A549 (cell line): Measurements from ENCODE around the gene PLEKHS1.

Experiments used
- EP300 ChIP-seq, 2 experiments: fragments of >200 bp; sonication (Bioruptor Twin); formaldehyde crosslinking; IDR thresholded peaks; 2 replicates in 1 of 2; 3 replicates in 1 of 2; pipeline ENCODE4 v1.6.1; 2016 to 2017
- FOSB ChIP-seq: fragments of 250-450 bp; sonication (Bioruptor Pico); IDR thresholded peaks from 2 replicates; pipeline ENCODE4 v1.5.0; 2020; ENCODE audit warnings: mild to moderate bottlenecking, moderate library complexity
- MAZ ChIP-seq: fragments of 150-350 bp; IDR thresholded peaks from 2 replicates; pipeline ENCODE4 v1.6.1; 2014; ENCODE audit warnings: antibody characterized with exemption, low read depth, low read length, borderline replicate concordance
- PHF8 ChIP-seq: fragments of 200-600 bp; sonication (generic); IDR thresholded peaks from 2 replicates; pipeline ENCODE4 v1.6.1; 2016; ENCODE audit warnings: low read depth, mild to moderate bottlenecking, antibody characterized with exemption, moderate library complexity, borderline replicate concordance
- POLR2A ChIP-seq: IDR thresholded peaks from 2 replicates; pipeline ENCODE4 v1.6.1; 2012; ENCODE audit warnings: mild to moderate bottlenecking, low read length
- POLR2AphosphoS2 ChIP-seq: conservative IDR thresholded peaks from 2 replicates; pipeline ENCODE4 v1.6.1; 2012; ENCODE audit warnings: low read length, improper control_type of control experiment, inconsistent platforms
- RAD21 ChIP-seq, 2 experiments: fragments of >200 bp in 1 of 2; sonication (Bioruptor Twin) in 1 of 2; formaldehyde crosslinking in 1 of 2; IDR thresholded peaks in 1 of 2; conservative IDR thresholded peaks in 1 of 2; 2 replicates in 1 of 2; 3 replicates in 1 of 2; pipeline ENCODE4 v1.6.1; 2012 to 2018; ENCODE audit warnings: inconsistent platforms in 1 of 2
- SMC3 ChIP-seq: fragments of >200 bp; sonication (Bioruptor Twin); formaldehyde crosslinking; IDR thresholded peaks from 3 replicates; pipeline ENCODE4 v1.6.1; 2018; ENCODE audit warnings: inconsistent platforms
- TF ChIP-seq, protein P1 (sequence below): IDR thresholded peaks from 2 replicates; pipeline ENCODE4 v1.6.1; 2012
- TF ChIP-seq, protein P2 (sequence below): fragments of >200 bp; sonication (Bioruptor Twin); formaldehyde crosslinking; IDR thresholded peaks from 3 replicates; pipeline ENCODE4 v1.5.1; 2016
- TF ChIP-seq, protein P3 (sequence below): fragments of 450-650 bp; IDR thresholded peaks from 2 replicates; pipeline ENCODE4 v1.6.1; 2014; ENCODE audit warnings: antibody characterized with exemption

- TF ChIP-seq, protein P1, sequence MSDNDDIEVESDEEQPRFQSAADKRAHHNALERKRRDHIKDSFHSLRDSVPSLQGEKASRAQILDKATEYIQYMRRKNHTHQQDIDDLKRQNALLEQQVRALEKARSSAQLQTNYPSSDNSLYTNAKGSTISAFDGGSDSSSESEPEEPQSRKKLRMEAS: no peak
- TF ChIP-seq EP300 (IDR thresholded peaks at IDR 0.05): no peak
- TF ChIP-seq, protein P2, sequence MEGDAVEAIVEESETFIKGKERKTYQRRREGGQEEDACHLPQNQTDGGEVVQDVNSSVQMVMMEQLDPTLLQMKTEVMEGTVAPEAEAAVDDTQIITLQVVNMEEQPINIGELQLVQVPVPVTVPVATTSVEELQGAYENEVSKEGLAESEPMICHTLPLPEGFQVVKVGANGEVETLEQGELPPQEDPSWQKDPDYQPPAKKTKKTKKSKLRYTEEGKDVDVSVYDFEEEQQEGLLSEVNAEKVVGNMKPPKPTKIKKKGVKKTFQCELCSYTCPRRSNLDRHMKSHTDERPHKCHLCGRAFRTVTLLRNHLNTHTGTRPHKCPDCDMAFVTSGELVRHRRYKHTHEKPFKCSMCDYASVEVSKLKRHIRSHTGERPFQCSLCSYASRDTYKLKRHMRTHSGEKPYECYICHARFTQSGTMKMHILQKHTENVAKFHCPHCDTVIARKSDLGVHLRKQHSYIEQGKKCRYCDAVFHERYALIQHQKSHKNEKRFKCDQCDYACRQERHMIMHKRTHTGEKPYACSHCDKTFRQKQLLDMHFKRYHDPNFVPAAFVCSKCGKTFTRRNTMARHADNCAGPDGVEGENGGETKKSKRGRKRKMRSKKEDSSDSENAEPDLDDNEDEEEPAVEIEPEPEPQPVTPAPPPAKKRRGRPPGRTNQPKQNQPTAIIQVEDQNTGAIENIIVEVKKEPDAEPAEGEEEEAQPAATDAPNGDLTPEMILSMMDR: peak; percentile 30; the same call in 1 of the 3 replicates
- TF ChIP-seq RAD21 (conservative IDR thresholded peaks at IDR 0.05 in 1 of 2, IDR thresholded peaks at IDR 0.05 in 1 of 2): peak; percentile 63 to 72
- no peak for TF ChIP-seq FOSB (CRISPR knock-in tag)
- TF ChIP-seq POLR2AphosphoS2: no peak
- TF ChIP-seq MAZ: no peak
- TF ChIP-seq SMC3: peak; percentile 48; the same call in 1 of the 3 replicates
- TF ChIP-seq, protein P3, sequence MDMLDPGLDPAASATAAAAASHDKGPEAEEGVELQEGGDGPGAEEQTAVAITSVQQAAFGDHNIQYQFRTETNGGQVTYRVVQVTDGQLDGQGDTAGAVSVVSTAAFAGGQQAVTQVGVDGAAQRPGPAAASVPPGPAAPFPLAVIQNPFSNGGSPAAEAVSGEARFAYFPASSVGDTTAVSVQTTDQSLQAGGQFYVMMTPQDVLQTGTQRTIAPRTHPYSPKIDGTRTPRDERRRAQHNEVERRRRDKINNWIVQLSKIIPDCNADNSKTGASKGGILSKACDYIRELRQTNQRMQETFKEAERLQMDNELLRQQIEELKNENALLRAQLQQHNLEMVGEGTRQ: no peak
- TF ChIP-seq POLR2A: no peak
- no peak for TF ChIP-seq PHF8
Observed at GRCh38 chr10:113735913-113736312, 15.6 kb upstream of the PLEKHS1 start.
